Measurements from ENCODE around the gene DPP8. TPM values are rescaled to one million over a fixed set of nuclear protein-coding genes. Genes with fewer than 3 reads are reported as not detected.

Gene DPP8
- total and polyA plus RNA-seq, 2 donors (not counting 1 experiment from before 2014, with no cell fraction given), result 17.1 to 65.2 TPM

DNA sequence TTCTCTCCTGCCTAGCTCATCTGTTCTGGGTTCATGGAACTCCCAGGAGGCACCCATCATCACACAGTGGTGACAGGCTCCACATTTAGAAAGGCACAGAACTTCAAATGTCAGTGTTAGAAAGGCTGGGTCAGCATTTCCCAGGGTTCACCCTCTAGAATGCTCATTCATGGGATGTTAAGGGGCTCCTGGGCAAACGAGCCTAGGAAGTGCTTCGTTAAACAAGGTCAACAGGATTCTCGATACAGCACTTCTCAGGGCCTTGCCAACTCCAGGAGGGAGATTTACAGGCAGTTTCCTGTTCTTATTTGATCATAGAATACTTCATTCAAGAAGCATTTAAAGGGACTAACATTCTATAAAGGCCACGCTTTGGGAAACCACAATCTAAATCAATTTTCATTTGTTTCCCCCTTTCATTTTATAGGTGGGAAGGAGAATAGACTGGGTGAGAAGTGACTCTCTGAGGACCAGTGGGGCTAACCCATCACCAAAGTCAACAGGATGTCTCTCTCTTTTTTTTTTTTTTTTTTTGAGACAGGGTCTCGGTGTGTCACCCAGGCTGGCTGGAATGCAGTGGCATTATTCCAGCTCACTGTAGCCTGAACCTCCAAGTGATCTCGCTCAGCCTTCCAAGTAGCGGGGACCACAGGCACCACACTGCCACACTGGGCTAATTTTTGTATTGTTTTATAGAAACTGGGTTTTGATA is 109.0 kb downstream of the DPP8 start:
- Histone ChIP-seq H3K4me3 (ENCODE audit: control extremely low read depth in 1 of 5, extremely low read depth in 1 of 5, insufficient read depth in 1 of 5, low read depth in 2 of 5, low read length in 4 of 5) (no peak overlapping the region), H3K27ac (ENCODE audit: low read length in 2 of 2) (no peak overlapping the region), H3K36me3 (replicated peaks in 1 of 2; ENCODE audit: control extremely low read depth in 1 of 2, control insufficient read depth in 1 of 2, extremely low read depth in 1 of 2, insufficient read depth in 2 of 2, low read length in 1 of 2) (no peaks in the 10 kb centered on the region), H3K4me2 (replicated peaks; ENCODE audit: low read depth, low read length, poor library complexity, severe bottlenecking) (peak overlapping the region; percentile 41), H3K9me3 (ENCODE audit: control extremely low read depth in 1 of 3, control insufficient read depth in 2 of 3, insufficient read depth in 1 of 3, low read length in 2 of 3) (no peaks in the 10 kb centered on the region), H4K20me1 (ENCODE audit: control insufficient read depth, insufficient read depth, low read length, poor library complexity, severe bottlenecking) (no peaks in the 10 kb centered on the region), H3K27me3 (replicated peaks in 1 of 4; ENCODE audit: control extremely low read depth in 1 of 4, control insufficient read depth in 3 of 4, insufficient read depth in 4 of 4, low read length in 3 of 4) (peaks cover 0 to 26% (median 4%) of the 10 kb centered on the region in 4 experiments), H3K9ac (ENCODE audit: low read length) (no peak overlapping the region), H2AFZ (ENCODE audit: insufficient read depth, low read depth, low read length, poor library complexity, severe bottlenecking) (no peak overlapping the region), H3K4me1 (ENCODE audit: control insufficient read depth in 2 of 2, insufficient read depth in 2 of 2, low read length in 2 of 2) (peaks cover 8 to 11% of the 10 kb centered on the region in 2 donors), H3K79me2 (ENCODE audit: control insufficient read depth, insufficient read depth, low read length) (no peaks in the 10 kb centered on the region)
- peaks cover 11% of the 10 kb centered on the region for H3K4me1 Mint-ChIP-seq
- peaks cover 19% of the 10 kb centered on the region for H3K27me3 Mint-ChIP-seq
- 57% methylated on average over 5 of the region's 7 CpGs for WGBS (ENCODE audit: insufficient coverage)
- CTCF ChIA-PET, result no interaction called here
- H3K9me3 Mint-ChIP-seq (ENCODE audit: insufficient read depth), result no peaks in the 10 kb centered on the region
- intact Hi-C loops (cut with micrococcal nuclease), result no loop called here
- no peak overlapping the region for H3K4me3 Mint-ChIP-seq
- H3K27ac Mint-ChIP-seq, result no peak overlapping the region
- ATAC-seq (ENCODE audit: low read depth) (no peak), DNase-seq (no peak)
- no peak for TF ChIP-seq EZH2 (IDR thresholded peaks at IDR 0.05; ENCODE audit: borderline replicate concordance, insufficient read depth, low read depth, low read length, poor library complexity, severe bottlenecking)
- TF ChIP-seq, protein P1, sequence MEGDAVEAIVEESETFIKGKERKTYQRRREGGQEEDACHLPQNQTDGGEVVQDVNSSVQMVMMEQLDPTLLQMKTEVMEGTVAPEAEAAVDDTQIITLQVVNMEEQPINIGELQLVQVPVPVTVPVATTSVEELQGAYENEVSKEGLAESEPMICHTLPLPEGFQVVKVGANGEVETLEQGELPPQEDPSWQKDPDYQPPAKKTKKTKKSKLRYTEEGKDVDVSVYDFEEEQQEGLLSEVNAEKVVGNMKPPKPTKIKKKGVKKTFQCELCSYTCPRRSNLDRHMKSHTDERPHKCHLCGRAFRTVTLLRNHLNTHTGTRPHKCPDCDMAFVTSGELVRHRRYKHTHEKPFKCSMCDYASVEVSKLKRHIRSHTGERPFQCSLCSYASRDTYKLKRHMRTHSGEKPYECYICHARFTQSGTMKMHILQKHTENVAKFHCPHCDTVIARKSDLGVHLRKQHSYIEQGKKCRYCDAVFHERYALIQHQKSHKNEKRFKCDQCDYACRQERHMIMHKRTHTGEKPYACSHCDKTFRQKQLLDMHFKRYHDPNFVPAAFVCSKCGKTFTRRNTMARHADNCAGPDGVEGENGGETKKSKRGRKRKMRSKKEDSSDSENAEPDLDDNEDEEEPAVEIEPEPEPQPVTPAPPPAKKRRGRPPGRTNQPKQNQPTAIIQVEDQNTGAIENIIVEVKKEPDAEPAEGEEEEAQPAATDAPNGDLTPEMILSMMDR (IDR thresholded peaks at IDR 0.05), result no peak
- POLR2A ChIA-PET, result no interaction called here

DNA sequence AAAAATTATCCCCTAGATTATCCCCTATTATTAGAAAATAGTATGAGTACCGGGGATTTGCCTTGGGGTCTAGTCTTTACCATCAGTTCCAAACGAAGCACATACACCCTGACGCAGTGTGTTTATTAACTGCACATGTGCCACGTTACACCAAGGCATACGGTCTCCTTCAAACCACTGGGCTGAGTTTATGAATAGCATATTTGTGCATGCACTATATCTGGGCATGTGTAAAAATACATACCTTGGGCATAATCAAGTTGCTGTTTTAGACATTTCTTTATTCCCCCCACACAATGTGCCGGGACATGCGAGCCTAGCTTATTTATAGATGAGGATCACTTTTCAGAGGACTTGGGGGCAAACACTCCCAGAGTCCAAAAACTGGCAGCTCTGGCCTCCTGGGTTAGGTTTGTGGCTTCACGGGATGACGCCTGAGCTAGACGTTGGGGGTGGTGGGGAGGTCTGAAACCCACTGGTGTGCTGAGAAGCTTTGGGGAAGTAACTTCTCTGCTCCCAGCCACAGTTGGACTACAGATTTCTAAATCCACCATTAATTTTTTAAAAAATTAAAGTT is 111.0 kb downstream of the DPP8 start:
- Histone ChIP-seq H2AFZ (ENCODE audit: insufficient read depth, low read depth, low read length, poor library complexity, severe bottlenecking) (no peak overlapping the region), H4K20me1 (ENCODE audit: control insufficient read depth, insufficient read depth, low read length, poor library complexity, severe bottlenecking) (no peaks in the 10 kb centered on the region), H3K9ac (ENCODE audit: low read length) (no peak overlapping the region), H3K4me1 (ENCODE audit: control insufficient read depth in 2 of 2, insufficient read depth in 2 of 2, low read length in 2 of 2) (peaks cover 8 to 11% of the 10 kb centered on the region in 2 donors), H3K36me3 (replicated peaks in 1 of 2; ENCODE audit: control extremely low read depth in 1 of 2, control insufficient read depth in 1 of 2, extremely low read depth in 1 of 2, insufficient read depth in 2 of 2, low read length in 1 of 2) (no peaks in the 10 kb centered on the region), H3K4me2 (replicated peaks; ENCODE audit: low read depth, low read length, poor library complexity, severe bottlenecking) (no peak overlapping the region), H3K27ac (ENCODE audit: low read length in 2 of 2) (no peak overlapping the region), H3K9me3 (ENCODE audit: control extremely low read depth in 1 of 3, control insufficient read depth in 2 of 3, insufficient read depth in 1 of 3, low read length in 2 of 3) (no peaks in the 10 kb centered on the region), H3K27me3 (replicated peaks in 1 of 4; ENCODE audit: control extremely low read depth in 1 of 4, control insufficient read depth in 3 of 4, insufficient read depth in 4 of 4, low read length in 3 of 4) (peaks cover 0 to 26% (median 4%) of the 10 kb centered on the region in 4 experiments), H3K4me3 (ENCODE audit: control extremely low read depth in 1 of 5, extremely low read depth in 1 of 5, insufficient read depth in 1 of 5, low read depth in 2 of 5, low read length in 4 of 5) (no peak overlapping the region), H3K79me2 (ENCODE audit: control insufficient read depth, insufficient read depth, low read length) (no peaks in the 10 kb centered on the region)
- DNase-seq, result no peak
- intact Hi-C loops (cut with micrococcal nuclease), result no loop called here
- TF ChIP-seq EZH2 (IDR thresholded peaks at IDR 0.05; ENCODE audit: borderline replicate concordance, insufficient read depth, low read depth, low read length, poor library complexity, severe bottlenecking), result no peak
- TF ChIP-seq, protein P1 (IDR thresholded peaks at IDR 0.05), result no peak
- ChIA-PET POLR2A (no interaction called here), CTCF (interaction anchor here (0.7 kb wide), 1 partner anchor 8 kb away, joined by 3 read pairs; no protein-coding TSS in a partner anchor)
- peaks cover 19% of the 10 kb centered on the region for H3K27me3 Mint-ChIP-seq
- H3K27ac Mint-ChIP-seq, result no peak overlapping the region
- WGBS (ENCODE audit: insufficient coverage), result 78% methylated on average over 3 of the region's 10 CpGs
- no peaks in the 10 kb centered on the region for H3K9me3 Mint-ChIP-seq (ENCODE audit: insufficient read depth)
- no peak for ATAC-seq (ENCODE audit: low read depth)
- no peak overlapping the region for H3K4me3 Mint-ChIP-seq
- peaks cover 11% of the 10 kb centered on the region for H3K4me1 Mint-ChIP-seq

Measured in B cell (primary cell).